ENCODE measurements around the gene NPHP4.

Gene NPHP4

GRCh38 chr1:5914676-5915365, 77.4 kb downstream of the NPHP4 start:
- H3K4me3 ChIP-seq (ENCODE audit: low read depth, low read length), result no peak overlapping the region

GRCh38 chr1:5913876-5914275, 78.3 kb downstream of the NPHP4 start:
- H3K4me3 ChIP-seq (ENCODE audit: low read depth, low read length), result no peak overlapping the region

- H3K4me3 ChIP-seq (ENCODE audit: low read depth, low read length), result no peak overlapping the region
Observed at GRCh38 chr1:5913078-5913845, 79.0 kb downstream of the NPHP4 start.

- H3K4me3 ChIP-seq (ENCODE audit: low read depth, low read length), result no peak overlapping the region
Observed at GRCh38 chr1:5911871-5912271, 80.4 kb downstream of the NPHP4 start.

- no peak overlapping the region for H3K4me3 ChIP-seq (ENCODE audit: low read depth, low read length)
Observed at GRCh38 chr1:5911157-5911556, 81.1 kb downstream of the NPHP4 start.

GRCh38 chr1:5910666-5911065, 81.6 kb downstream of the NPHP4 start:
- H3K4me3 ChIP-seq (ENCODE audit: low read depth, low read length), result no peak overlapping the region

GRCh38 chr1:5910276-5910620, 82.0 kb downstream of the NPHP4 start:
- H3K4me3 ChIP-seq (ENCODE audit: low read depth, low read length), result no peak overlapping the region

GRCh38 chr1:5909576-5910275, 82.5 kb downstream of the NPHP4 start:
- no peak overlapping the region for H3K4me3 ChIP-seq (ENCODE audit: low read depth, low read length)

- H3K4me3 ChIP-seq (ENCODE audit: low read depth, low read length), result no peak overlapping the region
Observed at GRCh38 chr1:5908461-5909375, 83.5 kb downstream of the NPHP4 start.

GRCh38 chr1:5907966-5908365, 84.3 kb downstream of the NPHP4 start:
- H3K4me3 ChIP-seq (ENCODE audit: low read depth, low read length), result no peak overlapping the region

- no peak overlapping the region for H3K4me3 ChIP-seq (ENCODE audit: low read depth, low read length)
Observed at GRCh38 chr1:5907386-5907785, 84.8 kb downstream of the NPHP4 start.

- no peak overlapping the region for H3K4me3 ChIP-seq (ENCODE audit: low read depth, low read length)
Observed at GRCh38 chr1:5906966-5907365, 85.3 kb downstream of the NPHP4 start.

GRCh38 chr1:5906116-5906515, 86.1 kb downstream of the NPHP4 start:
- no peak overlapping the region for H3K4me3 ChIP-seq (ENCODE audit: low read depth, low read length)

GRCh38 chr1:5905436-5905835, 86.8 kb downstream of the NPHP4 start:
- no peak overlapping the region for H3K4me3 ChIP-seq (ENCODE audit: low read depth, low read length)

- no peak overlapping the region for H3K4me3 ChIP-seq (ENCODE audit: low read depth, low read length)
Observed at GRCh38 chr1:5904551-5904950, 87.7 kb downstream of the NPHP4 start.

- no peak overlapping the region for H3K4me3 ChIP-seq (ENCODE audit: low read depth, low read length)
Observed at GRCh38 chr1:5903680-5904079, 88.5 kb downstream of the NPHP4 start.

GRCh38 chr1:5903031-5903430, 89.2 kb downstream of the NPHP4 start:
- H3K4me3 ChIP-seq (ENCODE audit: low read depth, low read length), result no peak overlapping the region

- no peak overlapping the region for H3K4me3 ChIP-seq (ENCODE audit: low read depth, low read length)
Observed at GRCh38 chr1:5901841-5902240, 90.4 kb downstream of the NPHP4 start.

- H3K4me3 ChIP-seq (ENCODE audit: low read depth, low read length), result no peak overlapping the region
Observed at GRCh38 chr1:5901150-5901549, 91.1 kb downstream of the NPHP4 start.

GRCh38 chr1:5898266-5898665, 94.0 kb downstream of the NPHP4 start:
- no peak overlapping the region for H3K4me3 ChIP-seq (ENCODE audit: low read depth, low read length)

All from iPS-11a (cell line).